GM06990 (cell line): ENCODE measurements around the gene GAPDH.

Experiments used
- DNase-seq: peaks from one replicate; pipeline ENCODE4 v3.0.0-alpha.2; 2011; ENCODE audit not compliant: insufficient read length; ENCODE audit errors: extremely low read depth
- H3K27me3 ChIP-seq: replicated peaks from 2 replicates; pipeline ENCODE4 v1.6.0; 2011; ENCODE audit warnings: low read length; ENCODE audit not compliant: control insufficient read depth, insufficient read depth
- H3K36me3 ChIP-seq: 2 replicates; pipeline ENCODE4 v1.5.1; 2011; ENCODE audit warnings: low read length; ENCODE audit not compliant: control insufficient read depth, insufficient read depth
- H3K4me3 ChIP-seq: replicated peaks from 2 replicates; pipeline ENCODE4 v1.5.1; 2011; ENCODE audit warnings: low read depth, mild to moderate bottlenecking, control low read depth, low read length
- CTCF ChIP-seq: IDR thresholded peaks from 2 replicates; pipeline ENCODE4 v1.5.1; 2011; ENCODE audit warnings: low read length, control low read depth, mild to moderate bottlenecking, inconsistent platforms; ENCODE audit not compliant: insufficient read depth, poor library complexity, severe bottlenecking

GAPDH gene

GRCh38 chr12:6539314-6539682, 5.0 kb downstream of the GAPDH start:
- H3K27me3 ChIP-seq = no peaks in the 10 kb centered on the region
- no peak for DNase-seq
- H3K4me3 ChIP-seq = no peak overlapping the region
- peaks cover 39% of the 10 kb centered on the region for H3K36me3 ChIP-seq
- no peak for TF ChIP-seq CTCF

- no peak for TF ChIP-seq CTCF
- H3K4me3 ChIP-seq = no peak overlapping the region
- no peaks in the 10 kb centered on the region for H3K27me3 ChIP-seq
- H3K36me3 ChIP-seq = peaks cover 40% of the 10 kb centered on the region
- DNase-seq = no peak
Measured at GRCh38 chr12:6539707-6540134, 5.4 kb downstream of the GAPDH start.

- Histone ChIP-seq H3K4me3 (no peak overlapping the region), H3K27me3 (no peaks in the 10 kb centered on the region), H3K36me3 (peaks cover 38% of the 10 kb centered on the region)
- DNase-seq = peak; percentile 69
- no peak for TF ChIP-seq CTCF
Measured at GRCh38 chr12:6540181-6540877, 6.0 kb downstream of the GAPDH start.

- no peak for TF ChIP-seq CTCF
- no peak for DNase-seq
- no peak overlapping the region for H3K4me3 ChIP-seq
- peaks cover 32% of the 10 kb centered on the region for H3K36me3 ChIP-seq
- no peaks in the 10 kb centered on the region for H3K27me3 ChIP-seq
Measured at GRCh38 chr12:6541371-6542165, 7.3 kb downstream of the GAPDH start.

GRCh38 chr12:6542209-6543009, 8.1 kb downstream of the GAPDH start:
- Histone ChIP-seq H3K27me3 (no peaks in the 10 kb centered on the region), H3K4me3 (no peak overlapping the region), H3K36me3 (peaks cover 25% of the 10 kb centered on the region)
- no peak for TF ChIP-seq CTCF
- DNase-seq = no peak
